ENCODE data around the gene LAMA3.
A peak's percentile ranks its signal among the peaks of the same experiment; 100 is the strongest.

The LAMA3 gene

DNA sequence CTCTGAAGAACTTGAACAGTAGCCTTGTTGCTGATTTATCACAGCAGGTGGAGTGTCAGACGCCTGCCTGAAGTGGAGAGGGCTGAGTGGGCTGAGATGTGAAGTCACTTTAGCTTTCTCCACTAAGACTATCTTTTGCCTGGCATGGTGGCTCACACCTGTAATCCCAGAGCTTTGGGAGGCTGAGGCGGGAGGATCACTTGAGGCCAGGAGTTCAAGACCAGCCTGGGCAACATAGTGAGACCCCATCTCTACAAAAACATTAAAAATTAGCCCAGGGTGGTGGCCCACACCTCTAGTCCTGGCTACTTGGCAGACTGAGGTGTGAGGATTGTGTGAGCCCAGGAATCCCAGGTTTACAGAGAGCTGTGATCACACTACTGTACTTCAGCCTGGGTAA is 264.7 kb downstream of the LAMA3 start:
- no peak for DNase-seq

DNA sequence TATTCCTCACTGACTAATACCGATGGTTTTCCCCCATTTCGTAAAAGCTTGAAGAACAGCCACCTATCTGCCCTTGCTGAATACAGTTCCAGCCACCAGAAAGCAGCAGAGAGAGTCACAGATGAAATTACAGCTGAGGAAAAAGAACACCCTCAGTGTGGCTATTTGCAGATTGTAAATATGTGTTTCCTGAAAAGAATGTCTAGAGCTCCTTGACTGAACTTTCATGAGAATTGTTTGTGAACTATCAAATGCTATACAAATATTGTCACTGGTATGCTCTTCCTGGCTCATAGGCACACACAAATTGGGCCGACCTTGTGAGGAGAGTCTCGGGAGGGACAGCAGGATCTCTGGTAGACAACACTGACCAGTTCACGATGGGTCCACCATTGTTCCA is 267.2 kb downstream of the LAMA3 start:
- DNase-seq = no peak

DNA sequence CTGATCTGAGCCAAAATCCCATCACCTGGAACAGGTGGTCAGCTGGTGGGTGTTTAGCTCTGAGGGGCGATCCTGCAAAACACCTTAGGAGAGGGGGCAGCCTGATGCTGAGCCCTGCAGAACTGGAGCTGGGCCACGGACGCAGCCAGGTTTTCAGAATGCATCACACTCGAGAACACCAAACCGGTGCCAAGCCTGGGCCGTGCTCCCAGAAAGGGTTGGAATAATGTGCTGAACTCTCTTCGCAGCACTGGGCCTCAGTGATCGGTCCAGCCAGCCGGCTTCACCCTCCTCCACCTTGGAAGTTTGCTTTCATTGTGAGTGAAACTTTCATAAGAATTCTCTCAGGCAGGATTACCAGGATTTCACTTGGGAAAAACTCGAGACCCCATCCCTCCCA is 268.8 kb downstream of the LAMA3 start:
- DNase-seq = peak in 1 of 2 experiments; percentile 56

DNA sequence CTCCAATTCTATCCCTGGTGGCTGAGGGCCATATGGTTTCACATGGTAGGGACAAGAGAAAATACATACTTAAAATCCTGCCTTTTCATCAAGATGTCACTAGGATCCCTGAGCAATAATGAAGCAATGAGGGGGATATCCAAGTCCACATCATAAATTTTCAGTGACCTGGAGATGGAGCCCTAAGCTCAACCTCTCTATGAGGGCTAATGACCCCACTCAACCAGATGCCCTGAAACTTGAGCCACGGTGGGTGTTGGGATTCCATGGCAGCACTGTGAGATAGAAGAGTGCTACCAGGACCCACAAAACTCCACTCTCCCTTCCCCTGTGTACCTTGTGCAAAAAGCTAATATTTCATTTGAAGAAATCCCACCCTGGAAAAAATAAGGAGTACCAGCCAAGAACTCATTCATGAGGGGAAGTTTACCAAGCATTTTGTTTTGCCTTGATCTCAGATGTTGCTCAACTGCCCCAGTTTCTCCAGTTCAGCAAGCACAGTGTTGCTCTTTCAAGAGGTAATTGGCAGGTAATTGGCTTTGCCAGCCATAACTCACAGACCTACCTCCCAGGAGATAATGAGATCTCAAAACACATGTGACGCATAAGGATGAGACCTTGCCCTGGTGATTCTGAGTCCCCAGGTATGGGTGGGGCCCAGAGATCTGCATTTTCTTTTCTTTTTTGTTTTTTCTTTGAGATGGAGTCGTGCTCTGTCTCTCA is 274.4 kb downstream of the LAMA3 start:
- no peak for DNase-seq

DNA sequence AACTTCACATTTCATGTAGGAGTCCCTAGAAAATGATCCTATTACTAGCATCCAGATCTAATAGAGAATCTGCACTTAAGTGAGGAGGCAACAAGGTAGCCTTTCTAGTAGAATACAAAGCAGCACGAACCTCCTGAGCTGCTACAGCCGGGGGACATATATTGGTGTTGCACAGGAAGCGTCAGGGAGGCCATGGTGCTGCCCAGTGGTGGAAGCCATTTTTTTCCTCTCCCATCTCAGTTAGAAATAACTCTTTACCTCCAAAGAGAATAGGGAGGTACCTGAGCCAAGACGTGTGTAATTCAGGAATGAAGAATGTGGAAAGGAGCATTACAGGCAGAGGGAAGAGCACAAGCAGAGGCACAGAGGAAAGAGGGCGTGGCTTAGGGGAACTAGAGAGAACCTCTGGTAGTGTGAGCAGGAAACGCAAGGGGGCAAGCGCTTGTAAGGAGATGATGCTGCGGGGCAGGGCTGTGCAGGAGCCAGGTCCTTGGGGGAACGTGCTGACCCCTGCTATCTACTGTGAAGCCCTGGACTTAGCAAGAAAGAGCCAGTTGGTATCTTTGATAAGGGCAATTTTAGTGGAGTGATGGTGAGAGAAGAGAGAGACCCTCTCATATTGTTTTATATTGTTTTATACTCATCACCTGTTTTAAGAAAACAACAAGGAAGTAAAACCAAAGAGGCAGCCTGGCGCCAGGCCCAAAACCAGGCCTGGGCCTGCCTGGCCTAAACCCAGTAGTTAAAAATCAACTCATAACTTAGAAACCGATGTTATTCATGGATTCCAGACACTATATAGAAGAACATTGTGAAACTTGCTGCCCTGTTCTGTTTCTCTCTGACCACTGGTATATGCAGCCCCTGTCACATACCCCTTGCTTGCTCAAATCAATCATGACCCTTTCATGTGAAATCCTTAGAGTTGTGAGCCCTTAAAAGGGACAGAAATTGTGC is 275.3 kb downstream of the LAMA3 start:
- DNase-seq = no peak

DNA sequence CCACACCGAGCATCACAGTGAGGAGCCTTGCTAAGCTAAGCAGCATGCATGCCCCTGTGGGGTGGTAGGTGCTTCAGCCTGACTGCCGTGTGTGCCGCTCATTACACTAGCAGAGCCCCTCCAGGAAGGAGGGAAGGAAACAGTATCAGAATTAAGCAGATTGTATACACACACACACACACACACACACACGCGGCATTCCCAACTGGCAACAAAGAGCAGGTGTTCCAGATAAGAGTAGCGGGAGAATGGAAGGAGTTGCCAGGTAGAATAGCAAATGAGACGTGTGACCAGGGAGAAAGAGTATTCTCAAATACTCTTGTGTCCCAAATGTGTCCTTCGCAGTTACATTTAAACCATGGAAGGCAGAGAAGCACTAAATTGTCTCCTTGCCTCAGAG is 277.7 kb downstream of the LAMA3 start:
- no peak for DNase-seq

DNA sequence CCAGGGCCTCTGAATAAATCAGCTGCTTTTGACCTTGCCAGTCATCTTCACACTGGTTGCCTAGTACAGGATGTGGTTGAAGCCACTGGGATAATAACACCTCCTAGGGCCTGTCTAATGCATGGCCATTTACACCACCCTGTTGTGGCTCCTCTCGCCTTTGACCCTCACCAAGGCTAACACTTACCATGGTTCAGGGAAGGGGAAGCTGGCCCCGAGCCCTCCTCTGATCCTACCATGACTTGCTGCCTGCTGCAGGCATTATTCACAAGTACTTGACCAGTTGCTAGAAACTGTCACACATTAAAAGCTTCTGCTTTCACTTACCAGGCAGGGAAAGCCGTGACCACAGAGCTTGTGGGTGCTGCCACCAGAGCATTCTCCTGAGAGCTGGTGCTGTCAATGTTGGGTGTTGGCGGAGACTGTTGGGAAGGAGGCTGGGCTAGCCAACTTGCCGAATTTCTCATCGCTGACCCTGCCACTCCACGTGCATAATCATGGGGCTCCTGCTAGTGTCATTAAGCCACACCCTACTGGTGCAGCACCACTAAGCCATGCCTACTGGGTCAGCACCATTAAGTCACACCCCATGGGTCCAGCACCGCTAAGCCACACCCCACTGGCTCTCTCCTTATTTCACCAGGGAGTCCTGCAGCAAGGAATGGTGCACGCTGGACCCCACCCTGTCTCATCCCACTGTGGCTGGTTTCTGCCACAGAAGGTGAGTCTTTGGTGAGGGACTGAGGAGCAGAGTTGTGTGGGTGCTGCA is 278.3 kb downstream of the LAMA3 start:
- DNase-seq = no peak

DNA sequence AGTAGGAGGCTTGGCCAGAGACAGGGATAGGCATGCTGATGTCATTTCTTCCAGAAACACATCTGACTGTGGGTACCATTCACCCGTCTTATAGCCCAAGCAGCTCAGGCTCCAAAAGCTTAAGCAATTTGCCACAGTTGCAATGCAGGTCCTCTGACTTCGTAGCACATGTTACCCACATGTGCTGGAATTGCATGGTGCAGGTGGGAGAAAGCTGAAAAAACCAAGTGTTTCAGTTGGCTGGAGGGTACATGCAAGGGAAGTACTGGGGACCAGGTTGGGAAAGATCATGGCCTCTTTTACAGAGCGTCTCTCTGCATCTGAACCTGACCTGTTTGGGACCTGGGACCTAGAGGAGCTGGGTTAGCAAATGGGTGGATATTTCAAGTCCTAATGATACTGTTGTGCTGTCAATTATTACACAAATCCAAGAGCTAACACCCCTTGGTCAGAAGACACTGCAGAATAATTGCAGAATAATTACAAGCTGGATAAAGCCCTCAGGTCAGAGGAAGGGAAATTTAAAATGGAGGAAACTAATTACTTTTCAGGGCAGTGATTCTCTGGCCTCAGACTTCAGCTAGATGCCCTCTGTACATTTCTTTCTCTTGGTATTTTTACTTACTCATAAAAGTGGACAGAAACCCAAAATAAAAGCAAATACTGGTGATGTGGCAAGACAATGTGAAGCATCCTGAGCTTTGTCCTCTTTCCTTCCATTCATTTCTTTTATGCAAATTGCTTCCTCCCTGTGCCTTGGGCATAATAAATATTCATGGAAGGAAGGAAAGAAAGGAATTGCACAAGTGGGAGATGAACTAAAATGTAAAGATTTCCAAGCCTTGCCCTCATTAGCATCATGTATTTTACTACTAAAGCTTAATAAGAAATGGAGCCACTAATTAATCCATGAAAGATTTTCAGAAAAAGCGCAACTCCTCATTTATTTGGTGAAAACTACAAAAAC is 279.7 kb downstream of the LAMA3 start:
- DNase-seq = no peak

DNA sequence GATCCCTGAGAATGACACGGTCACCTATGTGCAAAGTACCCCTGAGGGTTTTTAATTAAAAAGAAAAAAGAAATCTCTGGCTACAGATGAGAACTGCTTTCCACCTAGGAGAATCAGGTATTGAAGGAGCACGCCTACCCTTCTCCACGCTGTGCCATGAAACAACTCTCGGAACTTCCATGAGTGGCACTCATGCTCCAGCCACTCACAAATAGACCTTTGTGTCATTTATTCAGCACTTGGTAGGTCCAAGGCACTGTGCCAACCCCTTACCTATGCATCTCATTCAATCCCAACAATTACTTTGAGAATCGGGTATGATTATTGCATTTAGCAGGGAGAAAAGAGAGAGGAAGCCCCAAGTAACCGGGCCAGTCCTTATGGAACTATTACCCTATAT is 280.4 kb downstream of the LAMA3 start:
- no peak for DNase-seq

DNA sequence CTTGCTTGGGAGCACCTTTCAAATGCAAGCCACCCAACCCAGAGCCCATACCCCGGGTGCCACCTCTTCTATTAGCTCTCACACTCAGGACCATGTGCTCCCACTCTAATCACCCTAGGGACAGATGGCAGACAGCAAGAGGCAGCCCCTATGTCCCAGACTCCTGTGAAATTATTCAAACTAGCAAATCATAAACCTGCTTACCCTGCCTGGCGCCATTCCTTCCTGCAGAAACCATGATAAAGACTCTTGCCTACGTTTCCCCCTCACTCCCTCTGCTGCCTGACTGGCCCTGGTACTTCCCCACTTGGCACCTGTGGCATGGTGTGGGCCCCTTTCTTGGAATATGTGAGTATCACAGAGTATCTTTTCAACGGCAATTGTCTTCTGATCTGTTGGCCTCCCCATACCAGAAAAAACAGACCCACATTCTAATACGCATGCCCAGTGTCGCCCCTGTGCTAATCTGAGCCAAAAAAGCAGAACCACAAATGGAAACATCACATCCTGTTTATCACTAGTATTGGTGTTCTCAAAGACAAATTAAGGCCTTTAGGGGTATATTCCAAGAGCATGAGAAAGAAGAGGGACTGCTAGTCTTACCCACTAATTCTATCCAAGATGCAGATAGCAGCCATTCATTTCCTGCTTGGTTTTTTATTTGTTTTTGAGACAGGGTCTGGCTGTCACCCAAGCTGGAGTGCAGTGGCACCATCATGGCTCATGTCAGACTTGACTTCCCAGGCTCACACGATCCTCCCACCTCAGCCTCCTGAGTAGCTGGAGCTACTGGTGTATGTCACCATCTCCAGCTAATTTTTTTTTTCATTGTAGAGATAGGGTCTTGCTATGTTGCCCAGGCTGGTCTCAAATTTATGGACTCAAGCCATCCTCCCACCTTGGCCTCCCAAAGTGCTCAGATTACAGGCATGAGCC is 281.2 kb downstream of the LAMA3 start:
- no peak for DNase-seq

DNA sequence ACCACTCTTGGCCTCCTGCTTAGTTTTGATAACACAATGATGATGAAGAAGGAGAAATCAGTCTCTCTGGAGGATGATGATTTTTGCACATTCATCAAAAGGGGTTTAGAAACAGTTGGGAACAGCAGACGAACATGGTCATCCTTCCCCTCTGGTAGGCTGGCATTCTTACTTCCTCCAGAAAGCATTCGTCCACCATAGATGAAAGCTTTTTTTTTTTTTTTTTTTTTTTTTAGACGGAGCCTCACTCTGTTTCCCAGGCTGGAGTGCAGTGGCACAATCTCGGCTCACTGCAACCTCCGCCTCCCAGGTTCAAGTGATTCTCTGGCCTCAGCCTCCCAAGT is 281.8 kb downstream of the LAMA3 start:
- DNase-seq = no peak

DNA sequence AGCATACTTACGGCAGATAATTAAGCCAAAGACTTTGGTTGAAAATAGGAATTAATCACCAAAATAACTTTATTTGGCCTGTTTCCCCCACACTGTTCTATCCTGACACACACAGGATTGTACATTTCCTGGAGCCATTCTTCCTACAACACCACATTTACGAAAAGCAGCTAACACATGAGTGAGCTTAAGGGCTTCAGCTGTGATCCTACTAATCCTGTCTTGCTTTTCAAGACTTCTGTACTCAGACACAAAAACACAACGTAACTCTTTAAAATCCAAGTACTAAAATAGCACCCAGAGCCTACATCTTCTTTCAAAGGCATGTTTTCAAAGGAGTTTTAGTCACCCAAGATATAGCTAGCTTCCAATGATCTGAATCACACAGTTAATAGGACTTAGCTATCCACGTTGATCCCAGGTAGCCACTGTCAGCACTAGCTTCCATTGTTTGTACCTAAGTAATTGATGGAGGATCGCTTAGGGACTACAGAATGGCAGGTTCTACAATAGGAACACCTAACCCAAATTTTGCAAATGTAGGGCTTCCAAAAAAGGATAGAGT is 282.5 kb downstream of the LAMA3 start:
- no peak for DNase-seq

DNA sequence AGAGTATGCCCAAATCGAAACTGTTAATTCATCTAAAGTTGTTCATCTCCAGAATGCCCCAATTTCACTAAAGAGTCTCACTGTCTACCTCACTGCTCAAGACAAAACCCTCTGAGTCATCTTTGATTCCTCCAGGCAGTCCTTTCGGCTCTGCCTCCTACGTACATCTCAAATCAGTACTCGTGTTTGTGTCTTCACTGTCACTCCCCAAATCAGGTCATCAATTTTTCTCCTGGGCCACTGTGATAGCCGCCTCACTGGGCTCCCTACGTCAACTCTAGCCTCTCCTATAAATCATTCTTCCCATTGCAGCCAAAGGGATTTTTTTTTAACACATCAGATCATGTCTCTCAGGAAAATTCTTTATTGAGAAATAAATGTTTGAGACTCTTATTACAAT is 283.2 kb downstream of the LAMA3 start:
- DNase-seq = no peak

DNA sequence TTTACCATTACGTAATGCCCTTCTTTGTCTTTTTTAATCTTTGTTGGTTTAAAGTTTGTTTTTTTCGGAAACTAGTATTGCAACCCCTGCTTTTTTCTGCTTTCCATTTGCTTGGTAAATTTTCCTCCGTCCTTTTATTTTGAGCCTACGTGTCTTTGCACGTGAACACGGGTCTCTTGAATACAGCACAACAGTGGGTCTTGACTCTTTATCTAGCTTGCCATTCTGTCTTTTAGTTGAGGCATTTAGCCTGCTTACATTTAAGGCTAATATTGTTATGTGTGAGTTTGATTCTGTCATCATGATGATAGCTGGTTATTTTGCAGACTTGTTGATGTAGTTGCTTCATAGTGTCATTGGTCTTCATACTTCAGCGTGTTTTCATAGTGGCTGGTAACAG is 287.9 kb downstream of the LAMA3 start:
- no peak for DNase-seq

DNA sequence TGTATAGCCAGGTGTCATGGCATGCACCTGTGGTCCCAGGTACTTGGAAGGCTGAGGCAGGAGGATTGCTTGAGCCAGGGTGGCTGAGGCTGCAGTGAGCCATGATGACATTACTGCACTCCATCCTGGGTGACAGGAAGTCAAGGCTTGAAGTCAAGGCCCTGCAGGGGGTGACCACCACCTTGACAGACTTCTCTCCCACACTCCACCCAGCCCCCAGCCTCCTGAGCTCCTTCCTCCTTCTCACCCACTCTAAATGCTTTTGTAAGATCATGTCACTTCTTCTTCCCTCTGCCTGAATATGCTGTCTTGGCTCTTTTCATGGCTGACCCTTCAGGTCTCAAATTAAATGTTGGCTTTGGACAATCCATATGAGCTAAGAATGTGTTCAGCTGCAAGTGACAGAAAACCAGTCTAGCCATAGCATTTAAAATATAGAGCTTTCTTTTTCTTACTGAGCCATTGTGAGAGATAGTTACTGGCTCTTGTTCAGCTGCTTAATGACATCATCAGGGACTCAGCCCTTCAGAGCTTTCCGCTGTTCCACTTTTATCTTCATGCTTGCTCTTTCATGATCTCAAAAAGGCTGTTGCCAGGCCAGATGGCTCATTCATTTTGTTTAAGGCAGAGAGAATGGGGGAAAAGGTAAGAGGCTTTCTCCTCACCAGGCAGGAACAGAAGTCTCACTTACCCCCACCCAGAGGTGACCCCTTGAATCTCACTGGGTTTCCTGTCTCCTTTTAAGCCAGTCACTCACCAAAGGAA is 288.6 kb downstream of the LAMA3 start:
- DNase-seq = no peak

DNA sequence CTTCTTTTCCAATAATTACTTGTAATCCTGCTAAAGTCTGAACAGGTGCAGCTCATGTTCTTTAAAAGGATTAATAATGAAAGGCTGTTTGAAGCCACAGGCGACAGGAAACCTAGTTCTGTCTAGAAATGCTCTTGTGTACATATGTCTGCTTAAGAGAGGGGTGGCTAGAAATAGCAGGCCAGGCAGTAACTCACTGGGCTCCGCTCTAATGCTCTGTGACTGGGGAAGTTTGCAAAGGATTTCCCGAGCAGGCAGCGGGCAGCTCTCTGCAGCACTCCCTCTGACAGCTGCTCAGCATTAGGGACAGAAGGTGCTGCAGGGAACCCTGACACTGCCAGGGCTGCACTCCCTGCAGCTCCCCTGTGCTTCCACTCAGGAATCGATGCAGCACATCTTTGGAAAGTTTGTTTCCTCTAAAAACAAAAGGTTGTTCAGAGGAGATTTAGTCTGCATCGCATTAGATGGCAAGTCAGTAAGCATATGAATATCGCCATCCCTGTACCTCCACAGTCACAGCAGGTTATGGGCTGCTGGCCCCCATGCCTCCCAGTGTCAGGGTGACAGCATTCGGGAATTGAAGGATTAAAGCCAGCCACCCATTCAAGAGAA is 292.2 kb downstream of the LAMA3 start:
- DNase-seq = no peak

DNA sequence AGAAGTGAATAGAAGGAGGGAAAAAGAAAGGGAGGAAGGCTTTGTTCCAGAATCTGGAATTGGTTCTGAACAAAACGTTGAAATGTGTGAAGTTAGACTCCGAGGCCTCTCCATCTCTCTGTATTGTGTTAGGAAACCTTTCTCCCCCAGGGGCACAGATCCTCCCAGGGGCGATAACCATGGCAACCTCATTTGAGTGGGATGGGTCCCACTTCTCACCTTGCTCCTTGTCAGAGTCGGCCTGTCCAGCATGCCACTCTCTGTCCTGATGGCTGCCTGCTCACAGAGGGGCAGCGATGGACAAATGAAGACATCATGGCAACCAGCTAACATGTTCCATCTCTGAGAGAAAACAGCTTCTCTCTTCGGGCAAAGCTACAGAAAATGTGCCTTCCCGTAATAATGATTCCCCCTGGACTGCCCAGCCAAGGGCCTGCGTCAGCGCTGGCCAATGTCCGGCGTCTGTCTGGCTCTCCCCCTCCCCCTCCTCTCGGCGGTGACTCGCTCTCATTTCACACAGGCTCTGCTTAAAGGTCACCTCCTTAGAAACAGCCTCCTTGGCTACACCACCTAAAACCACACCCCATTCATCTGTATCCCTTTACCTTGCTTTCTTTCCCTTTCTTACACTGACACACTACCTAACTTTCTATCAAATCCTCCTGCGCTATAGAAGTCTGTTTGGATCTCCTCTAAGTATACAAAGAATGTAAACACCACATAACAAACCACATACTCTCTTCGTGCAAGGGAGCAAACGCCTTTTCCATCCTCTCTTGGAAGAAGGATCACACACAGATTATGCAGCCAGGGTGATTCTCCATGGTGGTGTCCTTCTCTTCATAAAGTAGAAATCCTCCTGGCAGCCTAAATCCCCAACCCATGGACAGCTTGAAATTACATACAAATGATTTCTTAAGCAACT is 293.2 kb downstream of the LAMA3 start:
- DNase-seq = no peak

DNA sequence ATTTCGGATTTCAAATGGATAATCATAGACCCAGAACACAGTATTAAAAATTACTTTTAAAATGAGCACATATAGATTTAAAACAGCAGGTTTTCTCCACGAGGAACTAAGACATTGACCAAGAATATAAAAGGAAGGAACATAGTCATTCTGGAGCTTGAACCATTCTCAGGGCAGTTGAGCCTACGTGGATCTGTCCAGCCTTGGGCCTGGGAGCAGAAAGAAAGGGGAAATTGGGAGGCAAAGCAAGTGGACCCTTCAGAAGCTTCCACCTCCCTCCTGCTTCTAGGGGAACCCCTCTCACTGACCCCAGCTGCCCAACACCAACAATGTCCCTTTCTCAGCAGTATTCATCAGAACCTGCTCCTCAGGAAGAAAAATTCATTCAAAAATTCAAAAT is 293.9 kb downstream of the LAMA3 start:
- DNase-seq = no peak
